Middle frontal gyrus (tissue), 1 donor: ENCODE measurements around the gene HMGN1.

Source experiments
- DNase-seq: peaks from one replicate; pipeline ENCODE4 v3.0.0-alpha.2; 2015; ENCODE audit warnings: low spot score; ENCODE audit errors: extremely low spot score

HMGN1 gene

GRCh38 chr21:39311164-39311563 lies 37.7 kb downstream of the HMGN1 start:
- DNase-seq = no peak

GRCh38 chr21:39307466-39307865 lies 41.4 kb downstream of the HMGN1 start:
- no peak for DNase-seq

- DNase-seq = no peak
Observed at GRCh38 chr21:39300587-39300986, 48.3 kb downstream of the HMGN1 start.

GRCh38 chr21:39296891-39297290 lies 52.0 kb downstream of the HMGN1 start:
- DNase-seq = no peak
